ENCODE data around the gene AGFG1. TPM values are rescaled to one million over a fixed set of nuclear protein-coding genes. Genes with fewer than 3 reads are reported as not detected.

Gene AGFG1
- polyA plus RNA-seq, 4 donors = 45.3 to 116 (median 58.9) TPM

DNA sequence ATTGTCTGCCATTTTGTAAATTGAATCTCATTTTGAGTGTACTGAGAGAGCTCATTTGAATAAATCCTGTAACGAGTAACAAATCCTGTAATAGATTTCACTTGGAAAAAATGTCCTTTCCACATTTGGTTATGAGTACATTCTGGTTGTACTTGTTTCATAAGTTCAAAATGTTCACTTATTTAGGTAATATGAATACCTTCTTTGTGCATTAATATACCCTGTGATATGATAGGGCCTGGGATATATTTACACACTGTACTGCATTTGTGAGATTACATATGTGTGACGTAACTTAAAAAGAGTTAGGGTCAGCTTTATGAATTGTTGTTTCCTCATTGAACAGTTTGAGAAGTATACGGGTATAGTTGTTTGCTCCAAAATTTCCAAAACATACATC, 16.1 kb downstream of the AGFG1 start:
- FAIRE-seq = no peak
- H3K4me1 ChIP-seq (ENCODE audit: control insufficient read depth in 3 of 3, insufficient read depth in 2 of 3, low read depth in 1 of 3, low read length in 2 of 3) = peaks cover 0 to 4% (median 0%) of the 10 kb centered on the region in 3 donors
- no peak overlapping the region for H3K27ac ChIP-seq (ENCODE audit: low read depth in 1 of 3, low read length in 2 of 3)
- no peaks in the 10 kb centered on the region for H3K27me3 ChIP-seq (ENCODE audit: control insufficient read depth in 3 of 3, insufficient read depth in 3 of 3, low read length in 3 of 3)
- DNase-seq = no peak
- no peak overlapping the region for H3K4me3 ChIP-seq (ENCODE audit: low read depth in 1 of 3, low read length in 3 of 3)
- no peaks in the 10 kb centered on the region for H3K9me3 ChIP-seq (ENCODE audit: control insufficient read depth in 2 of 2, insufficient read depth in 1 of 2, low read depth in 1 of 2, low read length in 1 of 2)
- H3K36me3 ChIP-seq (ENCODE audit: control insufficient read depth in 3 of 3, insufficient read depth in 2 of 3, low read depth in 1 of 3, low read length in 3 of 3) = no peaks in the 10 kb centered on the region
- 83 to 85% (median 84%) methylated on average over 3 of the region's 3 CpGs for WGBS, 3 donors

DNA sequence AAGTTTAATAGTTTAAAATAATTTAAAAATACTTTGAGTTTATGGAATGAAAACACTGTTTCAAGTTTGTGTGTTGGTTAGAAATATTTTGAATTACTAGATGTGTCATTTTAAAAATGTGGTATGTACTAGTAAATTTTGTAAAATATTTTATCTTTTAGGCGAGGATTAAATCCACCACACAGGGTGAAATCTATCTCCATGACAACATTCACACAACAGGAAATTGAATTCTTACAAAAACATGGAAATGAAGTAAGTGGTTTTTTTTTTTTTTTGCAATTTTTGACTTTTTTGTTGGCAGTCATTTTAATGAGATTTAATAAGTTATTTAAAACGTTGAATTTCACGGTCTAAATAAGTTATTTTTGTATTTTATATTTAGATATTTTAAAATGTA, 19.4 kb downstream of the AGFG1 start:
- Histone ChIP-seq H3K9me3 (ENCODE audit: control insufficient read depth in 2 of 2, insufficient read depth in 1 of 2, low read depth in 1 of 2, low read length in 1 of 2) (no peaks in the 10 kb centered on the region), H3K4me1 (ENCODE audit: control insufficient read depth in 3 of 3, insufficient read depth in 2 of 3, low read depth in 1 of 3, low read length in 2 of 3) (peaks cover 0 to 4% (median 0%) of the 10 kb centered on the region in 3 donors), H3K36me3 (ENCODE audit: control insufficient read depth in 3 of 3, insufficient read depth in 2 of 3, low read depth in 1 of 3, low read length in 3 of 3) (peaks cover 0 to 8% (median 0%) of the 10 kb centered on the region in 3 donors), H3K27ac (ENCODE audit: low read depth in 1 of 3, low read length in 2 of 3) (no peak overlapping the region), H3K27me3 (ENCODE audit: control insufficient read depth in 3 of 3, insufficient read depth in 3 of 3, low read length in 3 of 3) (no peaks in the 10 kb centered on the region), H3K4me3 (ENCODE audit: low read depth in 1 of 3, low read length in 3 of 3) (no peak overlapping the region)
- DNase-seq (no peak), FAIRE-seq (no peak)
- 74 to 83% (median 82%) methylated on average over 3 of the region's 3 CpGs for WGBS, 3 donors

DNA sequence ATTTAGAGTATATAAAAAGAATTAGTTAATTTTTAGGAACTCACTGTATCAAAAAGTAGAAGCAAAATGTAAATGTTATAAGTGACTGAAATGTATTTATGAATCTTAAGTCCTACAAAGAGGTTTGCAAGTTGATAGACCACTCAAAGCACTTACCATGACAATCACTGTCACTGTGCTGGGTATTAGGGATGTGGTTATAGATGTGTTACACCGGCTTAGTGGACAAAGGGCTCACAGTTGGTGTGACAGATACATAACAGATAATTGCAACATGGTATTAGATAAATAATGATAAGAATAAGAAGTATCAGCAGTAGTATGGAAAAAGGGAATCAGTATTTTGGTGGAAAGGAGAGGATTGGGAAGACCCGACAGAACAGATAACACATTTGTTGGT, 21.6 kb downstream of the AGFG1 start:
- Histone ChIP-seq H3K9me3 (ENCODE audit: control insufficient read depth in 2 of 2, insufficient read depth in 1 of 2, low read depth in 1 of 2, low read length in 1 of 2) (no peaks in the 10 kb centered on the region), H3K27ac (ENCODE audit: low read depth in 1 of 3, low read length in 2 of 3) (no peak overlapping the region), H3K4me3 (ENCODE audit: low read depth in 1 of 3, low read length in 3 of 3) (no peak overlapping the region), H3K27me3 (ENCODE audit: control insufficient read depth in 3 of 3, insufficient read depth in 3 of 3, low read length in 3 of 3) (no peaks in the 10 kb centered on the region), H3K36me3 (ENCODE audit: control insufficient read depth in 3 of 3, insufficient read depth in 2 of 3, low read depth in 1 of 3, low read length in 3 of 3) (peaks cover 0 to 8% (median 0%) of the 10 kb centered on the region in 3 donors), H3K4me1 (ENCODE audit: control insufficient read depth in 3 of 3, insufficient read depth in 2 of 3, low read depth in 1 of 3, low read length in 2 of 3) (peaks cover 0 to 4% (median 0%) of the 10 kb centered on the region in 3 donors)
- WGBS, 3 donors = 90 to 93% (median 91%) methylated on average over 2 of the region's 2 CpGs
- FAIRE-seq (no peak), DNase-seq (no peak)

DNA sequence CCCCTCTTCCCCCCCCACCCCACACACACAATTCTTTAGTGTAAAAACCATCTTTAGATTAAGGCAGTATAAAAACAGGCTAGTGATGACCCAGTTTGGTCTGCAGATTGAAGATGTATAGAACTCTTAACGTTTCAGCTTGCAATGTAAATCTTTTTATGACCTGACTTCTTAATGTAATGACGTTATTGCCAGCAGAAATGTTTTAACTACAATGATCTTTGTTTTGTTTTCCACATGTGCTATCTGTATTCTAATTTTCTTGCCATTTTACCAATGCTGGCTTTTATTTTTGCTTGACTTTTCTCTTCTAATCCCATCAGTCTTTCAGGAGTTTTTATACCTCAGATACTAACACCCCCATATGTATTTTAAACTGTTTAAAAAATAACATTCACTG, 25.2 kb downstream of the AGFG1 start:
- no peak for FAIRE-seq
- no peaks in the 10 kb centered on the region for H3K27me3 ChIP-seq (ENCODE audit: control insufficient read depth in 3 of 3, insufficient read depth in 3 of 3, low read length in 3 of 3)
- no peak for DNase-seq
- 43 to 65% (median 54%) methylated on average over 2 of the region's 2 CpGs for WGBS, 3 donors
- H3K36me3 ChIP-seq (ENCODE audit: control insufficient read depth in 3 of 3, insufficient read depth in 2 of 3, low read depth in 1 of 3, low read length in 3 of 3) = peaks cover 0 to 27% (median 2%) of the 10 kb centered on the region in 3 donors
- H3K27ac ChIP-seq (ENCODE audit: low read depth in 1 of 3, low read length in 2 of 3) = no peak overlapping the region
- peaks cover 0 to 14% (median 0%) of the 10 kb centered on the region in 3 donors for H3K4me1 ChIP-seq (ENCODE audit: control insufficient read depth in 3 of 3, insufficient read depth in 2 of 3, low read depth in 1 of 3, low read length in 2 of 3)
- no peaks in the 10 kb centered on the region for H3K9me3 ChIP-seq (ENCODE audit: control insufficient read depth in 2 of 2, insufficient read depth in 1 of 2, low read depth in 1 of 2, low read length in 1 of 2)
- no peak overlapping the region for H3K4me3 ChIP-seq (ENCODE audit: low read depth in 1 of 3, low read length in 3 of 3)

DNA sequence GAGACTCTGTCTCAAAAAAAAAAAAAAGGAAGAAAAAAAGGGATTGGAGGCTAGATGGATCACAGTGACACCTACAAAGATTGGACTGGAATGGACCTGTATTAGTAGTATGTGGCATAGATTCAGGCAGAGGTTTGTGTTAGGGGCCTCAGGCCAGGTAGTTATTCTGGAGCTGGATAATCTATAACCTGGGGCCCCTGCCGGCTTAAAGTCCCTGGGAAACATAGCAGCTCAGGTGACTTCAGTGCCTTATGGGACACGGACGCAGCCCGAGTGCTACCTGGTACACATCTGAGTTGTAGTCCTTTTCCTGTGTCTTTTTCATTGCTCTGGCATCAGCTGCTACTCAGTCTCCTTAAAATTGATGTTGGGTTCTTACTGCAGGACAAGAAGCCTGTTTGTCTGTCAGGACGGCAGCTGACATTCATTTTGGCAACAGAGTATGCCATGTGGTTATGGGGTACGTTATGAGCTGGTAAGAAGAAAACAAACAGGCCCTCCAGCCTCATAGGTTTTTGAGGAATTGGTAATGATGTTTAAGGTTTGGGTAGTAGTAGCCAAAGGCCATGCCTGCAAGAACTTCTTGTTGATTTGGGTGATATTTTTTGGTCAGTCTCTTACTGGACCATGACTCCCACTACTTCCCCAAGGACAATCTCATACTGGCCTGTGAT, 27.8 kb downstream of the AGFG1 start:
- H3K27ac ChIP-seq (ENCODE audit: low read depth in 1 of 3, low read length in 2 of 3) = peak overlapping the region in 1 of 3 donors; percentile 26

DNA sequence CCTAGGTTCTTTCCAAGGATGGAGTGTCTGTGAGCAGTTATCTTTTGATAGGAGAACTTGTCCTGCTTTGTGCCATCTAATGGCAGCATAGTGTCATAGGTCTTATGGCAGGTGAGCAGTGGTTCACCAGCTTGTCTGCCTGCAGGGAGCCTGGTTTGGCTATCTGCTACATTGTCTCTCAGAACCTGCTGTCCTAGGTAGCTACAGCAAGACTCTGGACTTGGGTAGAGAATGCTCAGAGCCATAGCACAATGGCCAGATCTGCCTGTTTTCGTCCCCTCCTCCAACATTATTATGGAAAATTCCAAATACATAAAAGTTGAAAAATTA, 28.3 kb downstream of the AGFG1 start:
- Histone ChIP-seq H3K27ac (ENCODE audit: low read depth in 1 of 3, low read length in 2 of 3) (peak overlapping the region in 1 of 3 donors; percentile 26), H3K4me3 (ENCODE audit: low read depth in 1 of 3, low read length in 3 of 3) (no peak overlapping the region), H3K9me3 (ENCODE audit: control insufficient read depth in 2 of 2, insufficient read depth in 1 of 2, low read depth in 1 of 2, low read length in 1 of 2) (no peaks in the 10 kb centered on the region), H3K36me3 (ENCODE audit: control insufficient read depth in 3 of 3, insufficient read depth in 2 of 3, low read depth in 1 of 3, low read length in 3 of 3) (peaks cover 0 to 33% (median 2%) of the 10 kb centered on the region in 3 donors), H3K4me1 (ENCODE audit: control insufficient read depth in 3 of 3, insufficient read depth in 2 of 3, low read depth in 1 of 3, low read length in 2 of 3) (peaks cover 5 to 26% (median 12%) of the 10 kb centered on the region in 3 donors), H3K27me3 (ENCODE audit: control insufficient read depth in 3 of 3, insufficient read depth in 3 of 3, low read length in 3 of 3) (no peaks in the 10 kb centered on the region)
- FAIRE-seq (no peak), DNase-seq (peak in 1 of 2 donors; percentile 15)
- 96 to 100% (median 96%) methylated on average over 1 of the region's 1 CpG for WGBS, 3 donors

More for the DNA sequence above, 27.8 kb downstream of the AGFG1 start:
- Histone ChIP-seq H3K27me3 (ENCODE audit: control insufficient read depth in 3 of 3, insufficient read depth in 3 of 3, low read length in 3 of 3) (no peaks in the 10 kb centered on the region), H3K36me3 (ENCODE audit: control insufficient read depth in 3 of 3, insufficient read depth in 2 of 3, low read depth in 1 of 3, low read length in 3 of 3) (peaks cover 0 to 35% (median 2%) of the 10 kb centered on the region in 3 donors), H3K4me3 (ENCODE audit: low read depth in 1 of 3, low read length in 3 of 3) (no peak overlapping the region), H3K9me3 (ENCODE audit: control insufficient read depth in 2 of 2, insufficient read depth in 1 of 2, low read depth in 1 of 2, low read length in 1 of 2) (no peaks in the 10 kb centered on the region), H3K4me1 (ENCODE audit: control insufficient read depth in 3 of 3, insufficient read depth in 2 of 3, low read depth in 1 of 3, low read length in 2 of 3) (peaks cover 5 to 26% (median 12%) of the 10 kb centered on the region in 3 donors)
- DNase-seq = peak in 1 of 2 donors; percentile 79
- 89 to 94% (median 93%) methylated on average over 6 of the region's 6 CpGs for WGBS, 3 donors
- FAIRE-seq = no peak

- peak; percentile 20 to 64 for DNase-seq
- no peak overlapping the region for H3K4me3 ChIP-seq (ENCODE audit: low read depth in 1 of 3, low read length in 3 of 3)
- peaks cover 12 to 41% (median 23%) of the 10 kb centered on the region in 3 donors for H3K4me1 ChIP-seq (ENCODE audit: control insufficient read depth in 3 of 3, insufficient read depth in 2 of 3, low read depth in 1 of 3, low read length in 2 of 3)
- WGBS, 3 donors = 91 to 98% (median 94%) methylated on average over 5 of the region's 5 CpGs
- no peaks in the 10 kb centered on the region for H3K27me3 ChIP-seq (ENCODE audit: control insufficient read depth in 3 of 3, insufficient read depth in 3 of 3, low read length in 3 of 3)
- no peak for FAIRE-seq
- H3K36me3 ChIP-seq (ENCODE audit: control insufficient read depth in 3 of 3, insufficient read depth in 2 of 3, low read depth in 1 of 3, low read length in 3 of 3) = peaks cover 0 to 30% (median 2%) of the 10 kb centered on the region in 3 donors
- H3K9me3 ChIP-seq (ENCODE audit: control insufficient read depth in 2 of 2, insufficient read depth in 1 of 2, low read depth in 1 of 2, low read length in 1 of 2) = no peaks in the 10 kb centered on the region
- H3K27ac ChIP-seq (ENCODE audit: low read depth in 1 of 3, low read length in 2 of 3) = peak overlapping the region in 2 of 3 donors; percentile 4 to 58
Measured at GRCh38 chr2:227503433-227504406, 31.8 kb downstream of the AGFG1 start.

DNA sequence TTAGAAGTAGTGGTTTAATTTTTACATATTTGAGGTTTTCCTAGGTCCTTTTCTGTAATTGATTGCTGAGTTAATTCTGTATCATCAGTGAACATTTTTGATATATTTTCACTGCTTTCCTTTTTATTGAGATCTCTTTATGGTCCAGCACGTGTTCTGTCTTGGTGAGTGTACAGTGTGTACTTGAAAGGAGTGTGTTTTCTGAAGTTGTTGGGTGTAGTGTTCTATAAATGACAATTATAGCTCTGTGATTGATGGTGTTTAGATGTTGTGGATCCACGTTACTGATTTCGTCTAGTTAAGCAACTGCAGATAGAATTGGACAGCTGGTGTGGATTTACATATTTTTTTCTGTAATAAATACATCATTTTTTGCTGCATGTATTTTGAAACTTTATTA, 32.7 kb downstream of the AGFG1 start:
- H3K27me3 ChIP-seq (ENCODE audit: control insufficient read depth in 3 of 3, insufficient read depth in 3 of 3, low read length in 3 of 3) = no peaks in the 10 kb centered on the region
- no peaks in the 10 kb centered on the region for H3K9me3 ChIP-seq (ENCODE audit: control insufficient read depth in 2 of 2, insufficient read depth in 1 of 2, low read depth in 1 of 2, low read length in 1 of 2)
- H3K4me3 ChIP-seq (ENCODE audit: low read depth in 1 of 3, low read length in 3 of 3) = no peak overlapping the region
- H3K27ac ChIP-seq (ENCODE audit: low read depth in 1 of 3, low read length in 2 of 3) = no peak overlapping the region
- 63 to 78% (median 75%) methylated on average over 3 of the region's 3 CpGs for WGBS, 3 donors
- no peak for FAIRE-seq
- H3K36me3 ChIP-seq (ENCODE audit: control insufficient read depth in 3 of 3, insufficient read depth in 2 of 3, low read depth in 1 of 3, low read length in 3 of 3) = peaks cover 0 to 27% (median 2%) of the 10 kb centered on the region in 3 donors
- H3K4me1 ChIP-seq (ENCODE audit: control insufficient read depth in 3 of 3, insufficient read depth in 2 of 3, low read depth in 1 of 3, low read length in 2 of 3) = peaks cover 12 to 35% (median 23%) of the 10 kb centered on the region in 3 donors
- no peak for DNase-seq

All from small intestine (tissue), 7 donors.